Fibroblast of lung (primary cell): ENCODE results near the gene C7orf33.

Source experiments
- EZH2 ChIP-seq: IDR thresholded peaks from 2 replicates; pipeline ENCODE4 v1.5.1; 2012; ENCODE audit warnings: low read length, control low read depth, mild to moderate bottlenecking; ENCODE audit errors: missing control alignments
- TF ChIP-seq, protein P1 (sequence below), 2 donors: IDR thresholded peaks in 1 of 2; conservative IDR thresholded peaks in 1 of 2; 1 replicate in 1 of 2; 2 replicates in 1 of 2; pipeline ENCODE4 v1.5.1; 2011 to 2012; ENCODE audit warnings: low read length in 2 of 2, control low read depth in 1 of 2, inconsistent platforms in 1 of 2, low read depth in 1 of 2, mild to moderate bottlenecking in 1 of 2

DNA sequence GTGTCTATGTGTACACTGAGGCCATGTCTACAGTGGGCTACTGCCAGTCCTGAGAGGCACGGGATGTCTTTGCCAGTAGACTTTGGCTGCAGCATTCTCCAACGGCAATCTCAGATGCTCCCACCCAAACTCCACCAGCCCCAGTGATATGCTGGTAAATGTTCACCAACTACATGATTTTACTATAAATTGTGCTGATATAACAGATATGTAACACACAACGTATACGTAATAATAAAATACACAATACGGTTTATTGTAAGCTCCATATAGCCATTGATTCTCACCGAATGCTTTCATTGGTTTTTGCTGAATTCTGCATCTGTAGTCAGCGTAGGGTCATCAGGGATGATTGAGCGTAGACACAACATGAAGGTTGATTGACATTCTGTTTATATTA lies 47.3 kb upstream of the C7orf33 start:
- TF ChIP-seq EZH2: no peak
- TF ChIP-seq, protein P1, sequence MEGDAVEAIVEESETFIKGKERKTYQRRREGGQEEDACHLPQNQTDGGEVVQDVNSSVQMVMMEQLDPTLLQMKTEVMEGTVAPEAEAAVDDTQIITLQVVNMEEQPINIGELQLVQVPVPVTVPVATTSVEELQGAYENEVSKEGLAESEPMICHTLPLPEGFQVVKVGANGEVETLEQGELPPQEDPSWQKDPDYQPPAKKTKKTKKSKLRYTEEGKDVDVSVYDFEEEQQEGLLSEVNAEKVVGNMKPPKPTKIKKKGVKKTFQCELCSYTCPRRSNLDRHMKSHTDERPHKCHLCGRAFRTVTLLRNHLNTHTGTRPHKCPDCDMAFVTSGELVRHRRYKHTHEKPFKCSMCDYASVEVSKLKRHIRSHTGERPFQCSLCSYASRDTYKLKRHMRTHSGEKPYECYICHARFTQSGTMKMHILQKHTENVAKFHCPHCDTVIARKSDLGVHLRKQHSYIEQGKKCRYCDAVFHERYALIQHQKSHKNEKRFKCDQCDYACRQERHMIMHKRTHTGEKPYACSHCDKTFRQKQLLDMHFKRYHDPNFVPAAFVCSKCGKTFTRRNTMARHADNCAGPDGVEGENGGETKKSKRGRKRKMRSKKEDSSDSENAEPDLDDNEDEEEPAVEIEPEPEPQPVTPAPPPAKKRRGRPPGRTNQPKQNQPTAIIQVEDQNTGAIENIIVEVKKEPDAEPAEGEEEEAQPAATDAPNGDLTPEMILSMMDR (conservative IDR thresholded peaks at IDR 0.05 in 1 of 2, IDR thresholded peaks at IDR 0.05 in 1 of 2; ENCODE audit: low read depth in 1 of 2, low read length in 2 of 2): no peak
